AG08395 (cell line): Measurements from ENCODE around the gene ZNF236.
"Not testable (repeated sequence)": the region's sequence is repeated elsewhere in the genome, so short reads cannot be mapped to it uniquely, and the experiment has no call there.

Experiments
- DNase-seq: peaks from one replicate; pipeline ENCODE4 v3.0.0; 2012; ENCODE audit warnings: mixed read lengths, low spot score

The ZNF236 gene

DNA sequence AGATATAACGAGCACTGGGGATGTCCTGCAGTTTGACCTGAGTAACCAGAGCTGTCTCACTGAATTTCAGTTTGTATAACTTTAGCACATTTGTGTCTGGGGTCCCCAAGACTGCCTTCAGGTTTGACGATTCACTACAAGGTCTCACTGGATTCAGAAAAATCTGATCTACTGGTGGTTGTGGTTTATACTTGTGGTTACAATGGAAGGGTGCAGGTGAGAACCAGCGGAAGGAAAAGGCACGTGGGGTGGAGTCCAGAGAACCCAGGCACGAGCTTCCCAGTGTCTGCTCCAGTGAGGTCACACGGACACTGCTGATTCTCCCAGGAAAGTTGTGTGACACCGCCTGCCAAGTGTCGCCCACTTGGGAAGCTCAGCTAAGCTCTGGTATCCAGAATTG, 126.0 kb downstream of the ZNF236 start:
- no peak for DNase-seq

DNA sequence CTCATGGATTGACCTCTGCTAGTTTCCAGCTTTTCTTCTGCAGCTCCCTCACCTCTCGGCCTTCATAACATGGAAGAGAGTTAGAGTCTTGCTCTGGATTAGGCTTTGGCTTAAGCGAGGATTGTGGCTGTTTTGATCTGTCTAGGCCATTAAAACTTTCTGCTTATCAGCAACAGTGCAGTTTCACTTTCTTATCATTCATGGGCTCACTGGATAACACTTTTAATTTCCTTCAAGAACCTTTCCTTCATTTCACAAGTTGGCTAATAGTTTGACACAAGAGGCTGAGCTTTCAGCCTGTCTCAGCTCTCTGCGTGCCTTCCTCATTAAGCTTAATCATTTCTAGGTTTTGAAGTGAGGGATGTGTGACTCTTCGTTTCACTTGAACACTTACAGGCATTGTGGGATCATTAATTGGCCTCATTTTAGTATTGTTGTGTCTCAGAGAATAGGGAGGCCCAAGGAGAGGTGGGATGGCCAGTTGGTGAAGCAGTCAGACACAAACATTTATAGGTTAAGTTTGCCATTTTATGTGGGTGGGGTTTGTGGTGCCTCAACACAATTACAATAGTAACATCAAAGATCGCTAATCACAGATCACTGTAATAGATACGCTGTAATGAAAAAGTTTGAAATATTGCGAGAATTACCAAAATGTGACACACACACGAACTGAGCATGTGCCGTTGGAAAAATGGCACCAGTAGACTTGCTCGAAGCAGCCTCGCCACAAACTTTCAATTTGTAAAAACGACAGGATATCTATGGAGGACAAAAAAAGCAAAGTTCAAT, 129.3 kb downstream of the ZNF236 start:
- no peak for DNase-seq

DNA sequence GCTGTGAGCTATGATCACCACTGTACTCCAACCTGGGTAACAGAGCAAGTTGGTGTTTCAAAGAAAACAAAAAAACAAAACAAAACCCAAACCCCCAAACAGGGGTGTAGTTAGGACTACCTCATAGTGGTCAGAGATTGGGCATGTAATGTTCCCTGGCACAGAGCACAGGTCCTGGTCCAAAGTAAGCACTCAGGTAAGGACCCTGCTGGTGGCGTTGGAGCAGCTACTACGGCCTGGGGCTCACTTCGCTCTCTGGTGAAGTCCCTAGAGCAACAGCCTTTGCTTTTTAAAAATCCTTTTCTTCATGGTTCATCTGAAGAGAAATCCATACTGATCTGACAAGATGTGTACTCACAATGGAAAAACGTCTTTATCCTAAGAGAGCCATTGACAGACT, 130.4 kb downstream of the ZNF236 start:
- DNase-seq = no peak

DNA sequence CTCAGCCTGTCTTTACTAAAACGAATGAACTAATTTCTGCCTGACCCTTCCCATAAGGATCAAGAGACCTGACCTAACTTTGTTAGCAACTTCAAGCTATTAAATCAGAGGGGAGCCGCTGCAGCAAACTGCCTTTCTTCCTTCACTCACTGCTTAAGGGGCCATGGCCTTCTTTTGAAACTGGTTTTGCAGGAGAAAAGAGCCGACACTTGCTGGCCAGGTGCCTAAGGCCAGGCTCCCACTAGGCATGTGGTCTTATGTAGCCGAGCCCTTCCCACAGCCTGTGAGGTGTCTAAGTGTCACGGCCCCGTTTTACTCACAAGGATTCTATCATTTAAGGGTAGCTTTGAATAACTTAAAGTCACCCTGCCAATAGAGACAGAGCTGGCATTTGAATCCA, 130.8 kb downstream of the ZNF236 start:
- DNase-seq = no peak

DNA sequence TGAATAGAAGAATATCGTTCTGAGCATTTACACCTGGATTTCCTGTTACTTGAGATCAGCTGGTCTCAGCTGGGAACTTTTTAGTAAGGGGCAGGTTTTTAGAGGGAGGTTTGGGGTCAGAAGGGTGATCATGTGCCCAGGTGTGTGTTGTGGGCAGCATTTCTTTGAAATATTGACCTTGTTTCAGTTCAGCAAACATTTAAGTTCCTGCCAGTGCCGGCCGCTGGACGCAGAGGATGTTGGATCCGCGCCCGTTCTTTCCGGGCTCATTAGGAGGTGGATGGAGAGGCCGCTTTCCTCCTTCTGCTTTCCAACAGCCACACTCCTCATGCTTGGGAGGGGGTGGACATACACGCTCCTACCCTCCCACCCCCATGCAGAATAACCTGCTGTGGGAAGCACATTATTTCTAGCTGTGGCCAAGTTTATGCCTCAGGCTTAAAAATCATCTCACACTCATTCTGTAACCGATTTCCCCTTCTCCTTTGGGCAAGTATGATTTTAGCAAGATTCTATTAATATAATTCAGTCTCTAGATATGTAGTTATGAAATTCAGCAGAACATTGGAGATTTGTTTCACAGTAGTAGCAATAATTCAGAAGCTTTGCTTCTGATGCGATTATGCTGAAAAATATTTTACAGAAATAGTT, 131.4 kb downstream of the ZNF236 start:
- no peak for DNase-seq

DNA sequence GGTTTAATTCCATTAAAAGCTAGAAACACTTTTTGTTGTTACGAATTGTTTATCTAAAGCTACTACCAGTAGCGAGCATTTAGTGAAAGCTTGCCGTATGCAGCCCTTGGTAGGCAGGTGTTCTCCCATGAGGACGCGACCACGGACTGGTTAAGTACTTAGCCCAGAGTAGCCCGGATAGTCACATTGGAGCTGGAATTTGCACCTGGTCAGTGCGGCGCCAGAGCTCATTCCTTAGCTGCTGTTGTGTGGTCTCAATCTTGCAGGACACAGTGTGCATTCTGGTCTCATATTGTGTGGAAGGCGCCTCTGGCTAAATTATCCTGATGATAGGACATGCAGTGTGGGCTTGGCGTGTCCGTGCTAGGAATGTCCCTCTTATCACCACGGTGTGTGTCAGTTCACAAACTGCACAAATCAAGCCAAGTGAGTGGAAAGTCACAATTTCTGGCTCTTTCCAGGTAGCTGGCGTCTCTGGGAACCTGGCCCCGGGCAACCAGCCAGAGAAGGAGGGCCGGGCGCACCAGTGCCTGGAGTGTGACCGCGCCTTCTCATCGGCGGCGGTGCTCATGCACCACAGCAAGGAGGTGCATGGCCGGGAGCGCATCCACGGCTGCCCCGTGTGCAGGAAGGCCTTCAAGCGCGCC, 133.3 kb downstream of the ZNF236 start:
- DNase-seq = no peak

DNA sequence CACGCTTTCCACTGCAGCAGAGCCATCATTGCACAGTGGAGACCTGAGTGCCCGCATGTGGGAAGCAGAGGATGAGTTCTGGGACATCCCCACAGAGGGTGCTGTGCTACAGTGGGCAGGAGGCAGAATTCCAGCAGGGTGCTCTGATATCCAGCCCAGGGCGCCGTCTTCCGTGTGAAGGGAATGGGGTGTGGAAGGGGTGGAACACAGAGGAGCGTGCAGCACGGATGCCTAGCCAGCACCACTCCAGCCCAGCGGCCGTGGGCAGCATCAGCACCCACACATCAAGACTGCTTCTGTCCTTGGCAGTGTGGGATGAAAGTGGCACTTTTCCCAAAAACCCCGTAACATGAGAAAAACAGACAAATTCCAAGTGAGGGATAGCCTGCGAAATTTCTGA, 134.3 kb downstream of the ZNF236 start:
- no peak for DNase-seq

DNA sequence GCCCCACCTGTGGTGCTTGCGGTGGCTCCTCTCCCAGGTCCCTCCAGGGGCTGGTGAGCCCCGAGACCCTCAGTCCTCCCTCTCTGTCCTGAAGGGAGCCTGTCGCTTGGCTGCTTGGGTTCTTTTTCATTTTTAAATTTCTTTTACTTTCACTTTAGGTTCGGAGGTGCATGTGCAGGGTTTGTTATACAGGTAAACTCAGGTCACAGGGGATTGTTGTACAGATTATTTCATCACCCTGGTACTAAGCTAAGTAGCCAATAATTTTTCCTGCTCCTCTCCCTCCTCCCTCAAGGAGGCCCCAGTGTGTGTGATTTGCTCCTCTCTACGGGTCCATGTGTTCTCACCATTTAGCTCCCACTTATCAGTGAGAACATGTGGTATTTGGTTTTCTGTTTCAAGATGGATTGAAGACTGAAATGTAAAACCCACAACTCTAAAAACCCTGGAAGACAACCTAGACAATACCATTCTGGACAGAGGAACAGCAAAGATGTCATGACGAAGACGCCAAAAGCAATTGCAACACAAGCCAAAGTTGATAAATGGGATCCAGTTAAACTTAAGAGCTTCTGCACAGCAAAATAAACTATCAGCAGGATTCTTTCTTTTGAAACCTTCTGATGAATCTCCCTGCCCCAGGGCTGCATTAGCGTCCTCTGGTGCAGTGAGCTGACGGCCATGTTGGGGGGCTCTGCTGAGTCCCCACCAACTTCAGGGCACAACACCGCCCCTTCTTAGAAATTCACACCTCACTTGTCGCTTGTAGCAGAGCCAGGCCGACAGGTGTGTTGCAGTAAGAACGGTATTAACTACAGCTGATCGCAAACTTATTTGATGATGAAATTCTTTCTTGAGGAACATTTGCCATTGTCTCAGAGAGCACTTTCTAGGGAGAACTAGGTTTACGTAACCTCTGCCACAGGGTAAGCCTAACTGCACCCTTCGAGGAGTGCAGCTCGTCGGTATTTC, 135.3 kb downstream of the ZNF236 start:
- no peak for DNase-seq

DNA sequence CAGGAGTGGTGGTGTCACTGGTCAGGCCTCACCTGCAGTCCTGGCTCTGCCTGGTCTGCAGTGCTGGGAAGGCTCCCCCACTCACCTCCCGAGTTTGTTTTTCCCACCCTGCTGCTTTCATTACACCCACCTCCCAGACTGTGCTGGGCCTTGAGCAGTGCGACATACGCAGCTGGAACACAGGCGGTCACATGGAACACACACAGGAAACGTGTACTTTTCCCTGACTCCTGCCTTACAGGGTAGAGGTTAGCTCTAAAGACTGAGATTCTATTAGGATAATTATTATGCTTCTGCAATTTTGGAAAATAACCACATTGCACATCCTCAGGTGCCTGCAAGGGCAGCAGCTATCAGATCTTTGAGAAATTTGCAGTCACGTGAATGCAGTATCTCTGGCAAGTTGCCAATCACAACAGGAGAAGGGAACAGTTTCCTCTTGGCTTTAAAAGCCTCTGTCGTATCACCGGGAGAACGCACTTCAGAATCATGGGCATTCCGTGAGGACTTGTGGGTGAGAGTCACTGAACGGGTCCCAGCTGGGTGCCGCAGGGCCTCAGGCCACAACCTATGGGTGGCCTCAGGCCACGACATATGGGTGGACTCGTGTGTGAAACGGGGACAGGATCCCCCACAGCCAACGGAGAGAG, 136.5 kb downstream of the ZNF236 start:
- no peak for DNase-seq

DNA sequence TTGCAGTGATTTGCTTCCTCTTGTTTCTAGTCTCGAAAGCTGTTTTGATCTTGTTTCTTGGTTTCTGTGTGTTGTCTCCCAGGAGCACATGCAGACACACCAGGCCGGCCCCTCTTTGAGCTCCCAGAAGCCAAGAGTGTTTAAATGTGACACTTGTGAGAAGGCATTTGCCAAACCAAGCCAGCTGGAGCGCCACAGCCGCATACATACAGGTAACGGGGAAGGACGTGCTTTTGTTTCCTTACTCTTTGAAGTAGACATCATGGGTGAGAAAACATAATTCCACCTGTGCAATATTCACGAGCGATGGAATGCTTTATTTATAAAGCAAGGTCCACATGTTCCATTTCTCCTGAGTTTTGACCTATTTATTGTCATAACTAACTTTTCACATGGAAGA, 137.2 kb downstream of the ZNF236 start:
- no peak for DNase-seq

DNA sequence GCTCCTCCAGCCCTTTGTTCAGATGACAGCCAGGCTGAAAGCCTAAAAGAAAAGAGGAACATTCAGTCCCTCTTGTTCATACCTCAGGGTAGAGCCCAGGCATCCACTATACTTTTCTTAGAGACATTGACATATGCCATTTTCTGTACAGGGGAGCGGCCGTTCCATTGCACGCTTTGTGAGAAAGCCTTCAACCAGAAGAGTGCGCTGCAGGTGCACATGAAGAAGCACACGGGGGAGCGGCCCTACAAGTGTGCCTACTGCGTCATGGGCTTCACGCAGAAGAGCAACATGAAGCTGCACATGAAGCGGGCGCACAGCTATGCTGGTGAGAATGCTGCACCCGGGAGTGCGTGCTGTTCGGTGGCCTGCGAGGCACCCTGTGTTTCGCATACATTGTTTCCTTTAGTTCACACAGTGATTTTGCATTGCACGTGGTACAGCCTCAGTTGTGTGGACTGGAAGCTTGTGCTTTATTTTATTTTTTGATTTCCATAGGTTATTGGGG, 138.2 kb downstream of the ZNF236 start:
- no peak for DNase-seq

DNA sequence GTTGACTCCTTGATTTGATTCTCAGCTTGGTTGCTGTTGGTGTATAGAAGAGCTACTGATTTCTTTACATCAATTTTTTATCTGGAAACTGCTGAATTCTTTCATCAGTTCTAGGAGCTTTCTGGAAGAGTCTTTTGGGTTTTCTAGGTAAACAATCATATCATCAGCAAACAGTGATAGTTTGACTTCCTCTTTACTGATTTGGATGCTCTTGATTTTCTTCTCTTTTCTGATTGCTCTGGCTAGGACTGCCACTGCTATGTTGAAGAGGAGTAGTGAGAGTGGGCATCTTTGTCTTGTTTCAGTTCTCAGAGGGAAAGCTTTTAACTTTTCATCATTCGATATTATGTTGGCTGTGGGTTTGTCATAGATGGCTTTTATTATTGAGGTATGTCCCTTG, 140.5 kb downstream of the ZNF236 start:
- no peak for DNase-seq

DNA sequence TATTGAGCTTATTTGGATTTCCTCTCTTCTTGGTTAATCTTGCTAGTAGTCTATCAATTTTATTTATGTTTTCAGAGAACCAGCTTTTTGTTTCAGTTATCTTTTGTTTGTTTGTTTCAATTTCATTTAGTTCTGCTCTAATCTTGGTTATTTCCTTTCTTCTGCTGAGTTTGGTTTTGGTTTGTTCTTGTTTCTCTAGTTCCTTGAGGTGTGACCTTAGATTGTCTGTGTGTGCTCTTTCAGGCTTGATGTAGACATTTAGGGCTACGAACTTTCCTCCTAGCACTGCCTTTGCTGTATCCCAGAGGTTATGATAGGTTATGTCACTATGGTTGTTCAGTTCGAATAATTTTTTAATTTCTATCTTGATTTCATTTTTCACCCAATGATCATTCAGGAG, 141.6 kb downstream of the ZNF236 start:
- DNase-seq = no peak

DNA sequence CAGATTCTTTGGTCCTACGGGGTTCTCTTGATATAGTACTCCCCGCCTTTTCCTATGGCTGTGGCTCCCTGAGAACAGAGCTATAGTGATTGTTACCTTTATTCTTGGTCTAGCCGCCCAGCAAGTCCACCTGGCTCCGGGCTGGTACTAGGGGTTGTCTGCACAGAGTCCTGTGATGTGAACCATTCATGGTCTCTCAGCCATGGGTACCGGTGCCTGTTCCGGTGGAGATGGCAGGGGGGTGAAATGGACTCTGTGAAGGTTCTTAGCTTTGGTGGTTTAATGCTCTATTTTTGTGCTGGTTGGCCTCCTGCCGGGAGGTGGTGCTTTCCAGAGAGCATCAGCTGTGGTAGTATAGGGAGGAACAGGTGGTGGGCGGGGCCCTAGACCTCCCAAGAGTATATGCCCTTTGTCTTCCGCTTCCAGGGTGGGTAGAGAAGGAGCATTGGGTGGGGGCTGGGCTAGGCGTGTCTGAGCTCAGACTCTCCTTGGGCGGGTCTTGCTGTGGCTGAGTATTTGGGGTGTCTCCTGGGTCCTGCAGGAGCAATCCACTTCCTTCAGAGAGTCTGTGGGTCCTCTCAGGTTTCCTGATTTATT, 143.3 kb downstream of the ZNF236 start:
- not testable (repeated sequence) for DNase-seq

DNA sequence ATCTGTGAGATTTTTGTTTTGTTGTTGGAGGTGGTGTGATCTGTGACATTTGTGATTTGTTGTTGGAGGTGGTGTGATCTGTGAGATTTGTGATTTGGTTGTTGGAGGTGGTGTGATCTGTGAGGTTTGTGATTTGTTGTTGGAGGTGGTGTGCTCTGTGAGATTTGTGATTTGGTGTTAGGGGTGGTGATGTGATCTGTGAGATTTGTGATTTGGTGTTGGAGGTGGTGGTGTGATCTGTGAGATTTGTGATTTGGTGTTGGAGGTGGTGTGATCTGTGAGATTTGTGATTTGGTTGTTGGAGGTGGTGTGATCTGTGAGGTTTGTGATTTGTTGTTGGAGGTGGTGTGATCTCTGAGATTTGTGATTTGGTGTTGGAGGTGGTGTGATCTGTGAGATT, 144.9 kb downstream of the ZNF236 start:
- not testable (repeated sequence) for DNase-seq

DNA sequence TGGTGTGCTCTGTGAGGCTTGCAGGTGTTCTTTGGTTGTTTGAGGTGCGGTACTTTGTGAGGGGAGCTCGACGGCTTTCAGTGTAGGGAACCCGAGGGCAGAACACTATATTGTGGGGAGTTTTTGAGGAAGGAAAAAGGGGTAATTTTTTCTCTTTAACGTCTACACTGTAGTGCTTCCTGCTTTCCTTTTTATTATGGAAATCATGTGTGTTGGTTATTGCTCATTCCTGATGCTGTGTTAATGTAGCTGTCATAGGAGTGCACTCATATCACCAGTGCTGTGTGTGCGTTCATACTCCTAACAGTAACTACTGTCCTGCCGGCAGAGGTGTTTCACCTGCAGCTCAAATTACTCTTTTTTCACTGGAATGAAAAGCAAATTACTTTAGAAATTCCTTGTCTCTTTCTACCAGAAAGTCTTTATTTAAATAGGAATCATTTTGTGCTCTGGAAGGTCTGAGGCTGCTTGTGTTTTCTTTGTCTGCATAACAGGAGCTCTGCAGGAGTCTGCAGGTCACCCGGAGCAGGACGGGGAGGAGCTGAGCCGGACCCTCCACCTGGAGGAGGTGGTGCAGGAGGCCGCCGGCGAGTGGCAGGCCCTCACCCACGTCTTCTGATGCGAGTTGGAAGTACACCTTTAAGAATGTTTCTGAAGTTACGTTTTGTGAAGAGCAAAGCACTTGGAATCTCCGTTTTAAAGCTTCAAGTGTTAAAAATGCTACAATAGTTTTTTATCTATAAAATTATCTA, 145.5 kb downstream of the ZNF236 start:
- no peak for DNase-seq

DNA sequence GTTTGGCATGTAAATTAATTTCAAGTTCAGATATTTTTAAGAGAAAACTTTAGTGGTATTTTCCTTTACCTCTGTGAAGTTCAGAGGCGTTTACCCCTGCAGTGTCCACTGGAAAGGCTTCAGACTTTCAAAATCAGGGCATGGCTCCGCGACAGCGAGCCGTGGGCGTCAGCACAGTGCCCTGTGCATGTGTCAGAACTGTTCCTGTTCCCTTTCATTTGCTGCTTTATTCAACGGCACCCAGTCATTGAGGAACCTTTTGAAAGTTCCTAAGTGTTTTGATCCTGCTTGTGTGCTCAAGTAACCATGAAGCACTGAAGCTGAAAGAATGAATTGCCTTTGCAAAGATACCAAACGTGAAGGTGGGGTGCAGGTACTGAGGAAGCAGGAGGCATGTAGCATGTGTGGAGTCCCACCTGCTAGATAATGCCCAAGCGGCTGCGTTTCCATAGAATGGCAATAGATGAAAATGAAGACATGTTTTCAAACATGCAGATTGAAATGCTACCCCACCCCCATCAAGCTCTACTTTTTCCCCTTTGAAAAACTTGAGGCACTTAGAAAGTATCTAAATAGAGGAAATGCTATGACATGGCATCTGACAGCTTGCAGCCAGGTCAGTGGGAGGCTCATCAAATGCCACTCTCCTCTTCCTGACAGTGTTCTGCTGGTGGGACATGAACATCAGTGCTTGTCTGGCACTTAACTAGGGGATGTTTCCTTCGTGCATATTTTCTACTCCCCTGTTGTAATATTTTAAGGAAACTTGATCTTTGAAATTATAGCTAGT, 148.6 kb downstream of the ZNF236 start:
- no peak for DNase-seq

DNA sequence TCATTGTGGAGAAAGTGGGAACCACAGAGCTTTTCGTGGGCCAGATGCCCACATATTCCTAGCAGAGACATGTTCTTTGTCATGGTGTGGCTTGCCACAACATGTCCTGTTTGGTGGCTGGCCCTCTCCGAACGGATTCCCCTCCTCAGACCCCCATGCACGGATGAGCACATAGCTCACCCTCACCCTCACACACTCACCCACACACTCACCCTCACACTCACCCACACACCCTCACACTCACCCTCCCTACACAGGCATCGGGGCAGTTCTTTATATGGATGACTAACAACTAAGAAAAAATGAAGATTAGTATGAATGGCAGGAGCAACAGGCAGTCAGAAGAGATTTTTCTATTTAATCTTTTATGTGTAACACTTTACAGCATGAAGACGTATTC, 149.9 kb downstream of the ZNF236 start:
- DNase-seq = no peak

DNA sequence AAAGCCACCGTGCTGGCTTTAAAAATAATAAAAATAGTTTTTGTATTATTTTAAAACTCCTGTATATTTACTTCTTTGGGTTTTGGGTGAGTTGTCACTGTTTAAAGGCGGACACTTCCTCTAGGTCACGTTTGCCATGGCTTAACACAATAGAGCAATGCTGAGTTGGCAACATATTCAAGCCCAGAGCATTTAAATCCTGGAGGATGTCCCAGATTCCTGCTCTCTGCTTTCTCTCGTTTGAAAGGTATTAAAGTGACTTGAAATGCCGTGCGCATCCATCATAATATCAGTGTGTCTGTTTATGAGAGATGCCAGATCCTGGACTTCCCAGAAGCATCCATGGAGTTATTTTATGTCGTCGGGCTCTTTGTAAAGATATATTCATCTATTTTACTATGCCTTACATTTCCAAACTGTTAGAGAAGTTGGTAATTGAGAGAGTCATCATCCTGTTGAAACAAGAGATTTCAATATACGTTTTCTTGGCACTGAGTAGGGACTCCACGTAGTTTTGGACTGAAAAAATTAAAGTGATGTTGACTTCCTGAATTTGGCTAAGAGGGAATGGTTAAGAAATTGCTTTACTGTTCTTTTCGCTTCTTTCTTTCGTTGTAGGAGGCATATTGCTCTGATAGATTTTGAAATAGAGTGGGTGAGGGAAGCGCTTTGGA, 150.6 kb downstream of the ZNF236 start:
- no peak for DNase-seq
